Measurements from ENCODE around the gene MEP1B.
"Not testable (repeated sequence)": the region's sequence is repeated elsewhere in the genome, so short reads cannot be mapped to it uniquely, and the experiment has no call there.

The MEP1B gene

GRCh38 chr18:32209685-32210445 is 20.0 kb downstream of the MEP1B start:
- no peak for DNase-seq

- no peak for DNase-seq
These were observed 23.9 kb downstream of the MEP1B start for GRCh38 chr18:32213693-32214092.

- no peak for DNase-seq
These were observed 26.6 kb downstream of the MEP1B start for GRCh38 chr18:32216390-32216789.

- no peak for DNase-seq
These were observed 29.7 kb downstream of the MEP1B start for GRCh38 chr18:32219431-32220018.

GRCh38 chr18:32233348-32233747 is 43.5 kb downstream of the MEP1B start:
- not testable (repeated sequence) for DNase-seq

GRCh38 chr18:32237049-32237448 is 47.2 kb downstream of the MEP1B start:
- DNase-seq = no peak

- no peak for DNase-seq
These were observed 48.9 kb downstream of the MEP1B start for GRCh38 chr18:32238635-32239268.

GRCh38 chr18:32242395-32242794 is 52.6 kb downstream of the MEP1B start:
- DNase-seq = no peak

- DNase-seq = no peak
These were observed 53.5 kb downstream of the MEP1B start for GRCh38 chr18:32243358-32243757.

- DNase-seq = no peak
These were observed 55.0 kb downstream of the MEP1B start for GRCh38 chr18:32244881-32245280.

GRCh38 chr18:32249147-32249929 is 59.5 kb downstream of the MEP1B start:
- no peak for DNase-seq

- DNase-seq = no peak
These were observed 61.6 kb downstream of the MEP1B start for GRCh38 chr18:32251466-32251865.

GRCh38 chr18:32252141-32252860 is 62.5 kb downstream of the MEP1B start:
- DNase-seq = no peak

- DNase-seq = no peak
These were observed 65.7 kb downstream of the MEP1B start for GRCh38 chr18:32255570-32255969.

GRCh38 chr18:32257084-32257785 is 67.4 kb downstream of the MEP1B start:
- DNase-seq = no peak

GRCh38 chr18:32258148-32258547 is 68.3 kb downstream of the MEP1B start:
- DNase-seq = no peak

- no peak for DNase-seq
These were observed 68.8 kb downstream of the MEP1B start for GRCh38 chr18:32258558-32259204.

GRCh38 chr18:32259553-32259952 is 69.7 kb downstream of the MEP1B start:
- no peak for DNase-seq

- no peak for DNase-seq
These were observed 71.2 kb downstream of the MEP1B start for GRCh38 chr18:32261003-32261402.

- DNase-seq = no peak
These were observed 72.3 kb downstream of the MEP1B start for GRCh38 chr18:32262092-32262491.

GRCh38 chr18:32264401-32264800 is 74.6 kb downstream of the MEP1B start:
- DNase-seq = no peak

- no peak for DNase-seq
These were observed 77.6 kb downstream of the MEP1B start for GRCh38 chr18:32267463-32267862.

Measured in cortex of kidney (tissue), 1 donor.